ENCODE data around the gene SPATA20. TPM values are rescaled to one million over a fixed set of nuclear protein-coding genes. Genes with fewer than 3 reads are reported as not detected.

SPATA20 gene
- total RNA-seq, 1 donor from 2014 or later, result 58.1 TPM

- Mint-ChIP-seq H3K27me3 (ENCODE audit: unreplicated experiment) (no peaks in the 10 kb centered on the region), H3K4me3 (ENCODE audit: unreplicated experiment) (no peak overlapping the region), H3K4me1 (ENCODE audit: unreplicated experiment) (peaks cover 20% of the 10 kb centered on the region), H3K9me3 (ENCODE audit: unreplicated experiment) (no peaks in the 10 kb centered on the region), H3K27ac (ENCODE audit: unreplicated experiment) (no peak overlapping the region), H3K36me3 (ENCODE audit: unreplicated experiment) (no peaks in the 10 kb centered on the region)
- TF ChIP-seq CTCF (IDR thresholded peaks at IDR 0.05), result no peak
- DNase-seq (ENCODE audit: extremely low spot score, unreplicated experiment), result no peak
Measured at GRCh38 chr17:50545311-50545710, 1.7 kb upstream of the SPATA20 start.

DNA sequence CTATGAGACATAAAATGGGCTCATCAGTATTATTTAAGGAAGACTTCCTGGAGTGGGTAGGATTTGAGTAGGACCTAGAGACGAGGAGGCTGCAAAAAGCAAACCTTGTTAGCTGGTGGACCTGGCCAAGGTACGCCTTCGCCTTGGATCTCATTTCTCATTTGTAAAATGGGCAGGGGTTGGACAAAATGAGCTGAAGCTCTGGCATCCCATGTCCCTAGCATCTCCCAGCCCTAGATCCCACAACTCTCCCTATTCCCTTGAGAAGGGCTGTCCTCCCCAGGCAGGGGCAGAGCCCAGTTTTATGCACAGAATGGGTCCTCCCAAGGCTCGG, 306 bp upstream of the SPATA20 start:
- Mint-ChIP-seq H3K9me3 (ENCODE audit: unreplicated experiment) (no peaks in the 10 kb centered on the region), H3K27me3 (ENCODE audit: unreplicated experiment) (no peaks in the 10 kb centered on the region), H3K36me3 (ENCODE audit: unreplicated experiment) (no peaks in the 10 kb centered on the region), H3K27ac (ENCODE audit: unreplicated experiment) (no peak overlapping the region), H3K4me1 (ENCODE audit: unreplicated experiment) (peaks cover 16% of the 10 kb centered on the region), H3K4me3 (ENCODE audit: unreplicated experiment) (peak overlapping the region; percentile 76)
- no peak for TF ChIP-seq CTCF (IDR thresholded peaks at IDR 0.05)
- DNase-seq (ENCODE audit: extremely low spot score, unreplicated experiment), result no peak

GRCh38 chr17:50547736-50548083, 736 bp downstream of the SPATA20 start:
- H3K27me3 Mint-ChIP-seq (ENCODE audit: unreplicated experiment), result no peaks in the 10 kb centered on the region
- DNase-seq (ENCODE audit: extremely low spot score, unreplicated experiment), result no peak
- peaks cover 2% of the 10 kb centered on the region for H3K36me3 Mint-ChIP-seq (ENCODE audit: unreplicated experiment)
- no peak for TF ChIP-seq CTCF (IDR thresholded peaks at IDR 0.05)
- peak overlapping the region; percentile 76 for H3K4me3 Mint-ChIP-seq (ENCODE audit: unreplicated experiment)
- H3K9me3 Mint-ChIP-seq (ENCODE audit: unreplicated experiment), result no peaks in the 10 kb centered on the region
- H3K27ac Mint-ChIP-seq (ENCODE audit: unreplicated experiment), result peak overlapping the region; percentile 62
- H3K4me1 Mint-ChIP-seq (ENCODE audit: unreplicated experiment), result peaks cover 9% of the 10 kb centered on the region

DNA sequence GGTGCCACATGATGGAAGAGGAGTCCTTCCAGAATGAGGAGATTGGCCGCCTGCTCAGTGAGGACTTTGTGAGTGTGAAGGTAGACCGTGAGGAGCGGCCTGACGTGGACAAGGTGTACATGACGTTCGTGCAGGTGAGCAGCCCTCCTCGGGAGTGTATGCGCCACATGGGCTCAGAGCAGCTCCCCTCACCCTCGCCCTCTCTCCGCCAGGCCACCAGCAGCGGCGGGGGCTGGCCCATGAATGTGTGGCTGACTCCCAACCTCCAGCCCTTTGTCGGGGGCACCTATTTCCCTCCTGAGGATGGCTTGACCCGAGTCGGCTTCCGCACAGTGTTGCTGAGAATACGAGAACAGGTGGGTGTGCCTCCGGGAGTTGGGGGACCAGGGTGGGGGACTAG, 1.9 kb downstream of the SPATA20 start:
- Mint-ChIP-seq H3K27me3 (ENCODE audit: unreplicated experiment) (no peaks in the 10 kb centered on the region), H3K9me3 (ENCODE audit: unreplicated experiment) (no peaks in the 10 kb centered on the region), H3K4me3 (ENCODE audit: unreplicated experiment) (no peak overlapping the region), H3K4me1 (ENCODE audit: unreplicated experiment) (peaks cover 9% of the 10 kb centered on the region), H3K27ac (ENCODE audit: unreplicated experiment) (no peak overlapping the region), H3K36me3 (ENCODE audit: unreplicated experiment) (peaks cover 2% of the 10 kb centered on the region)
- no peak for TF ChIP-seq CTCF (IDR thresholded peaks at IDR 0.05)
- DNase-seq (ENCODE audit: extremely low spot score, unreplicated experiment), result no peak

DNA sequence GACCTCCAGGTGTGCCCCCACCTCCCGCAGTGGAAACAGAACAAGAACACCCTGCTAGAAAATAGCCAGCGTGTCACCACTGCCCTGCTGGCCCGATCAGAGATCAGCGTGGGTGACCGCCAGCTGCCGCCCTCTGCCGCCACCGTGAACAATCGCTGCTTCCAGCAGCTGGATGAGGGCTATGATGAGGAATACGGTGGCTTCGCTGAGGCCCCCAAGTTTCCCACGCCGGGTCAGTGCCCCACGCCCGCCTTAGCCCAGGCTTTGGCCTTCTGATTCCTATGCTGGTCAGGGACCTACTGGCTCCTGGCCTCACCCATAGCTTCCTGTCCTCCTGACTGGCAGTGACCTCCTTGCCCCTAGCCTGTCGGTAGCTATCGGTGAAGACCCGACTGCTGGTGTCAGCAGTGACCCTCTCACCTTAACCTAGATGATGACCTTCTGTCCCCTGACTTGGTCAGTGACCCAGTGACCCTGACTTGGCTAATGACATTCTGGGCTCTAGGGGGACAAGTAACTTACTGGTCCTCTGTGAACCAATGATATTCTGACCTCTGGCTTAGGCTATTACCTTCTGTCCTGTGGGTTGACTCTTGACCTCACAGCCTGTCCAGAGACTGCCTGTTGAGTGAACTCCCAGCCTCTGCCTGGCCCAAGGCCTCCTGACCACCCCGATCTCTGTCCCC, 2.4 kb downstream of the SPATA20 start:
- peaks cover 2% of the 10 kb centered on the region for H3K36me3 Mint-ChIP-seq (ENCODE audit: unreplicated experiment)
- H3K4me3 Mint-ChIP-seq (ENCODE audit: unreplicated experiment), result no peak overlapping the region

More for the DNA sequence above, 2.4 kb downstream of the SPATA20 start:
- H3K27me3 Mint-ChIP-seq (ENCODE audit: unreplicated experiment), result no peaks in the 10 kb centered on the region
- no peak overlapping the region for H3K27ac Mint-ChIP-seq (ENCODE audit: unreplicated experiment)
- no peak for TF ChIP-seq CTCF (IDR thresholded peaks at IDR 0.05)
- DNase-seq (ENCODE audit: extremely low spot score, unreplicated experiment), result no peak
- no peaks in the 10 kb centered on the region for H3K9me3 Mint-ChIP-seq (ENCODE audit: unreplicated experiment)
- peaks cover 9% of the 10 kb centered on the region for H3K4me1 Mint-ChIP-seq (ENCODE audit: unreplicated experiment)
